DND-41 (cell line): ENCODE results near the gene TEKT1.

Experiments used
- EZH2 ChIP-seq: IDR thresholded peaks from 3 replicates; pipeline ENCODE4 v1.6.1; 2012; ENCODE audit warnings: borderline replicate concordance, low read depth, mild to moderate bottlenecking, moderate library complexity, low read length, inconsistent platforms; ENCODE audit not compliant: severe bottlenecking
- TF ChIP-seq, protein P1 (sequence below): IDR thresholded peaks from 2 replicates; pipeline ENCODE4 v1.5.1; 2012; ENCODE audit warnings: borderline replicate concordance, low read length, moderate library complexity, mild to moderate bottlenecking; ENCODE audit not compliant: poor library complexity, severe bottlenecking; ENCODE audit errors: extremely low read depth

DNA sequence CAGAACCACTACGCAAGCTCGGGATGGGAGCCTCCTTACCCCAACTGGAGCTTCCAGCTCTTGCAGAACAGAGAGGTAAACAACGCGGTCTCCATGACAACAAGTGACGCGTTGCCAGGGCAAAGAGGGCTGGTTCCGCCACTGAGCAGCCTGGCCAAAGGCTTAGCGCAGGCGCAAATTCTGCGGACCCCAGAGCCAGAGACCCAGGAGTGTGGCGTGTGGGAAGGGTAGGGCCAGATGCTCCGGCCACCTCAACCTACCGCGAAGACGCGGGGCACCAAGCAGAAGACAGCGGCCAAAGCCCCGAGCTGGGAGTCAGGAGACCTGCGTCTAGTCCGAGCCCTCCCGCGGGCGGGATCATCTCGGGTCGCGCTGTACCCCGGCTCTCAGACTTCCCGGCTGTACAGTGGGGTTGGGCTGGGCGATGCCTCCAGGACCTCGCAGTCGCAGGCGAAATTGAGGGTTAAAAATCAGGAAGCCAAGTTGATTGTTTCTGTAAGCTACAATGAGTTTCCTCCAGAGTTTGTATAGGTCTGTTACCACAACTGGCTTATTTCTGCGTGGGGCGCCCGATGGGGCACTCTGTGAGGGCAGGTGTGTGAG is at the start of gene TEKT1:
- TF ChIP-seq EZH2, result no peak
- TF ChIP-seq, protein P1, sequence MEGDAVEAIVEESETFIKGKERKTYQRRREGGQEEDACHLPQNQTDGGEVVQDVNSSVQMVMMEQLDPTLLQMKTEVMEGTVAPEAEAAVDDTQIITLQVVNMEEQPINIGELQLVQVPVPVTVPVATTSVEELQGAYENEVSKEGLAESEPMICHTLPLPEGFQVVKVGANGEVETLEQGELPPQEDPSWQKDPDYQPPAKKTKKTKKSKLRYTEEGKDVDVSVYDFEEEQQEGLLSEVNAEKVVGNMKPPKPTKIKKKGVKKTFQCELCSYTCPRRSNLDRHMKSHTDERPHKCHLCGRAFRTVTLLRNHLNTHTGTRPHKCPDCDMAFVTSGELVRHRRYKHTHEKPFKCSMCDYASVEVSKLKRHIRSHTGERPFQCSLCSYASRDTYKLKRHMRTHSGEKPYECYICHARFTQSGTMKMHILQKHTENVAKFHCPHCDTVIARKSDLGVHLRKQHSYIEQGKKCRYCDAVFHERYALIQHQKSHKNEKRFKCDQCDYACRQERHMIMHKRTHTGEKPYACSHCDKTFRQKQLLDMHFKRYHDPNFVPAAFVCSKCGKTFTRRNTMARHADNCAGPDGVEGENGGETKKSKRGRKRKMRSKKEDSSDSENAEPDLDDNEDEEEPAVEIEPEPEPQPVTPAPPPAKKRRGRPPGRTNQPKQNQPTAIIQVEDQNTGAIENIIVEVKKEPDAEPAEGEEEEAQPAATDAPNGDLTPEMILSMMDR, result no peak
